Ovary (tissue), 3 donors: ENCODE results near the gene DNAJC16.

ENCODE experiments used
- CTCF ChIP-seq, 3 donors: fragments of 450-650 bp in 2 of 3; fragments of 200-600 bp in 1 of 3; IDR thresholded peaks; one replicate each; pipeline versions ENCODE4 v1.5.1 to v1.8.0; 2016 to 2022; ENCODE audit warnings: antibody characterized with exemption in 3 of 3, mild to moderate bottlenecking in 1 of 3
- EP300 ChIP-seq: sonication (generic); formaldehyde crosslinking; IDR thresholded peaks from one replicate; pipeline ENCODE4 v1.6.1; 2017; ENCODE audit warnings: antibody characterized with exemption
- POLR2A ChIP-seq: fragments of 450-650 bp; IDR thresholded peaks from one replicate; pipeline ENCODE4 v1.6.1; 2017; ENCODE audit warnings: antibody characterized with exemption, mild to moderate bottlenecking, moderate library complexity
- donor health status: DM: no; HTN: no; CAD: no.

- TF ChIP-seq POLR2A (no peak), CTCF (IDR thresholded peaks at IDR 0.05) (no peak), EP300 (no peak)
Measured at GRCh38 chr1:15489052-15489736, 37.5 kb upstream of the DNAJC16 start.
